ENCODE measurements around the gene NT5C2.

The NT5C2 gene

GRCh38 chr10:103072891-103073290 lies 120.2 kb downstream of the NT5C2 start:
- H3K4ac ChIP-seq (ENCODE audit: low read length) = no peak overlapping the region
- H2AFZ ChIP-seq (ENCODE audit: low read length) = no peak overlapping the region
- H2BK5ac ChIP-seq (ENCODE audit: low read length) = no peak overlapping the region
- H3K36me3 ChIP-seq (replicated peaks in 1 of 2; ENCODE audit: control insufficient read depth in 2 of 2, insufficient read depth in 2 of 2, low read length in 2 of 2) = peaks cover 15 to 18% of the 10 kb centered on the region in 2 donors
- H3K27ac ChIP-seq (replicated peaks; ENCODE audit: low read length) = no peak overlapping the region
- H4K91ac ChIP-seq (ENCODE audit: low read depth, low read length, poor library complexity) = no peak overlapping the region
- H3K23ac ChIP-seq (ENCODE audit: low read depth, low read length, poor library complexity) = no peak overlapping the region
- no peak overlapping the region for H2BK120ac ChIP-seq (ENCODE audit: low read depth, low read length)
- no peak overlapping the region for H2BK12ac ChIP-seq (ENCODE audit: low read length)
- no peaks in the 10 kb centered on the region for H3K4me1 ChIP-seq (ENCODE audit: control insufficient read depth in 2 of 2, insufficient read depth in 1 of 2, low read depth in 1 of 2, low read length in 2 of 2)
- H3K9ac ChIP-seq (ENCODE audit: low read depth, low read length, poor library complexity) = no peak overlapping the region
- H3K27me3 ChIP-seq (ENCODE audit: control insufficient read depth in 3 of 3, insufficient read depth in 3 of 3, low read depth in 1 of 3, low read length in 3 of 3) = no peaks in the 10 kb centered on the region
- H3K79me1 ChIP-seq (ENCODE audit: low read depth, low read length) = no peaks in the 10 kb centered on the region
- H2BK15ac ChIP-seq (ENCODE audit: low read length) = no peak overlapping the region
- H3K4me2 ChIP-seq (ENCODE audit: insufficient read depth, low read length, poor library complexity, severe bottlenecking) = no peak overlapping the region
- no peak overlapping the region for H2AK5ac ChIP-seq (ENCODE audit: low read depth, low read length)
- no peak overlapping the region for H4K8ac ChIP-seq (ENCODE audit: low read depth, low read length)
- H3K9me3 ChIP-seq (replicated peaks in 1 of 2; ENCODE audit: control insufficient read depth in 2 of 2, insufficient read depth in 1 of 2, low read depth in 1 of 2, low read length in 2 of 2) = no peaks in the 10 kb centered on the region
- H3K18ac ChIP-seq (ENCODE audit: low read length) = no peak overlapping the region
- WGBS, 2 donors (ENCODE audit: extremely low coverage in 2 of 2, insufficient read length in 2 of 2, insufficient replicate concordance in 1 of 2) = no CpG with 5 or more reads among the region's 8 CpGs
- H3K14ac ChIP-seq (ENCODE audit: low read length) = no peak overlapping the region
- no peak overlapping the region for H3K4me3 ChIP-seq (ENCODE audit: low read length in 2 of 2)
- DNase-seq (ENCODE audit: low spot score) = no peak

GRCh38 chr10:103072276-103072675 lies 120.8 kb downstream of the NT5C2 start:
- Histone ChIP-seq H4K8ac (ENCODE audit: low read depth, low read length) (no peak overlapping the region), H2BK12ac (ENCODE audit: low read length) (no peak overlapping the region), H3K18ac (ENCODE audit: low read length) (no peak overlapping the region), H3K9me3 (replicated peaks in 1 of 2; ENCODE audit: control insufficient read depth in 2 of 2, insufficient read depth in 1 of 2, low read depth in 1 of 2, low read length in 2 of 2) (no peaks in the 10 kb centered on the region), H2AK5ac (ENCODE audit: low read depth, low read length) (no peak overlapping the region), H3K27ac (replicated peaks; ENCODE audit: low read length) (no peak overlapping the region), H4K91ac (ENCODE audit: low read depth, low read length, poor library complexity) (no peak overlapping the region), H3K79me1 (ENCODE audit: low read depth, low read length) (no peaks in the 10 kb centered on the region), H2AFZ (ENCODE audit: low read length) (no peak overlapping the region), H2BK5ac (ENCODE audit: low read length) (no peak overlapping the region), H3K14ac (ENCODE audit: low read length) (no peak overlapping the region), H3K27me3 (ENCODE audit: control insufficient read depth in 3 of 3, insufficient read depth in 3 of 3, low read depth in 1 of 3, low read length in 3 of 3) (no peaks in the 10 kb centered on the region), H3K9ac (ENCODE audit: low read depth, low read length, poor library complexity) (no peak overlapping the region), H2BK120ac (ENCODE audit: low read depth, low read length) (no peak overlapping the region), H3K4me1 (ENCODE audit: control insufficient read depth in 2 of 2, insufficient read depth in 1 of 2, low read depth in 1 of 2, low read length in 2 of 2) (no peaks in the 10 kb centered on the region), H2BK15ac (ENCODE audit: low read length) (no peak overlapping the region), H3K4me2 (ENCODE audit: insufficient read depth, low read length, poor library complexity, severe bottlenecking) (no peak overlapping the region), H3K4ac (ENCODE audit: low read length) (no peak overlapping the region), H3K4me3 (ENCODE audit: low read length in 2 of 2) (no peak overlapping the region), H3K23ac (ENCODE audit: low read depth, low read length, poor library complexity) (no peak overlapping the region), H3K36me3 (replicated peaks in 1 of 2; ENCODE audit: control insufficient read depth in 2 of 2, insufficient read depth in 2 of 2, low read length in 2 of 2) (peaks cover 11 to 13% of the 10 kb centered on the region in 2 donors)
- WGBS, 2 donors (ENCODE audit: extremely low coverage in 2 of 2, insufficient read length in 2 of 2, insufficient replicate concordance in 1 of 2) = no CpG with 5 or more reads among the region's 22 CpGs
- DNase-seq (ENCODE audit: low spot score) = no peak

GRCh38 chr10:103069453-103070331 lies 123.4 kb downstream of the NT5C2 start:
- Histone ChIP-seq H3K79me1 (ENCODE audit: low read depth, low read length) (no peaks in the 10 kb centered on the region), H3K23ac (ENCODE audit: low read depth, low read length, poor library complexity) (no peak overlapping the region), H3K36me3 (replicated peaks in 1 of 2; ENCODE audit: control insufficient read depth in 2 of 2, insufficient read depth in 2 of 2, low read length in 2 of 2) (peaks cover 0 to 5% of the 10 kb centered on the region in 2 donors), H3K9me3 (replicated peaks in 1 of 2; ENCODE audit: control insufficient read depth in 2 of 2, insufficient read depth in 1 of 2, low read depth in 1 of 2, low read length in 2 of 2) (no peaks in the 10 kb centered on the region), H4K8ac (ENCODE audit: low read depth, low read length) (no peak overlapping the region), H2AFZ (ENCODE audit: low read length) (no peak overlapping the region), H3K27ac (replicated peaks; ENCODE audit: low read length) (no peak overlapping the region), H3K4me3 (ENCODE audit: low read length in 2 of 2) (no peak overlapping the region), H2BK5ac (ENCODE audit: low read length) (no peak overlapping the region), H3K18ac (ENCODE audit: low read length) (no peak overlapping the region), H2AK5ac (ENCODE audit: low read depth, low read length) (no peak overlapping the region), H3K4ac (ENCODE audit: low read length) (no peak overlapping the region), H3K4me1 (ENCODE audit: control insufficient read depth in 2 of 2, insufficient read depth in 1 of 2, low read depth in 1 of 2, low read length in 2 of 2) (no peaks in the 10 kb centered on the region), H2BK15ac (ENCODE audit: low read length) (no peak overlapping the region), H4K91ac (ENCODE audit: low read depth, low read length, poor library complexity) (no peak overlapping the region), H3K14ac (ENCODE audit: low read length) (no peak overlapping the region), H2BK120ac (ENCODE audit: low read depth, low read length) (no peak overlapping the region), H2BK12ac (ENCODE audit: low read length) (no peak overlapping the region), H3K27me3 (ENCODE audit: control insufficient read depth in 3 of 3, insufficient read depth in 3 of 3, low read depth in 1 of 3, low read length in 3 of 3) (no peaks in the 10 kb centered on the region), H3K9ac (ENCODE audit: low read depth, low read length, poor library complexity) (no peak overlapping the region), H3K4me2 (ENCODE audit: insufficient read depth, low read length, poor library complexity, severe bottlenecking) (no peak overlapping the region)
- no CpG with 5 or more reads among the region's 16 CpGs for WGBS, 2 donors (ENCODE audit: extremely low coverage in 2 of 2, insufficient read length in 2 of 2, insufficient replicate concordance in 1 of 2)
- peak; percentile 42 for DNase-seq (ENCODE audit: low spot score)

- Histone ChIP-seq H3K4ac (ENCODE audit: low read length) (no peak overlapping the region), H2BK15ac (ENCODE audit: low read length) (no peak overlapping the region), H4K91ac (ENCODE audit: low read depth, low read length, poor library complexity) (no peak overlapping the region), H3K9me3 (replicated peaks in 1 of 2; ENCODE audit: control insufficient read depth in 2 of 2, insufficient read depth in 1 of 2, low read depth in 1 of 2, low read length in 2 of 2) (no peaks in the 10 kb centered on the region), H3K23ac (ENCODE audit: low read depth, low read length, poor library complexity) (no peak overlapping the region), H3K14ac (ENCODE audit: low read length) (no peak overlapping the region), H3K36me3 (replicated peaks in 1 of 2; ENCODE audit: control insufficient read depth in 2 of 2, insufficient read depth in 2 of 2, low read length in 2 of 2) (peaks cover 0 to 5% of the 10 kb centered on the region in 2 donors), H3K4me3 (ENCODE audit: low read length in 2 of 2) (no peak overlapping the region), H2BK12ac (ENCODE audit: low read length) (no peak overlapping the region), H3K4me2 (ENCODE audit: insufficient read depth, low read length, poor library complexity, severe bottlenecking) (no peak overlapping the region), H3K4me1 (ENCODE audit: control insufficient read depth in 2 of 2, insufficient read depth in 1 of 2, low read depth in 1 of 2, low read length in 2 of 2) (no peaks in the 10 kb centered on the region), H2AFZ (ENCODE audit: low read length) (no peak overlapping the region), H3K27me3 (ENCODE audit: control insufficient read depth in 3 of 3, insufficient read depth in 3 of 3, low read depth in 1 of 3, low read length in 3 of 3) (no peaks in the 10 kb centered on the region), H2AK5ac (ENCODE audit: low read depth, low read length) (no peak overlapping the region), H4K8ac (ENCODE audit: low read depth, low read length) (no peak overlapping the region), H3K9ac (ENCODE audit: low read depth, low read length, poor library complexity) (no peak overlapping the region), H3K18ac (ENCODE audit: low read length) (no peak overlapping the region), H3K79me1 (ENCODE audit: low read depth, low read length) (no peaks in the 10 kb centered on the region), H3K27ac (replicated peaks; ENCODE audit: low read length) (no peak overlapping the region), H2BK120ac (ENCODE audit: low read depth, low read length) (no peak overlapping the region), H2BK5ac (ENCODE audit: low read length) (no peak overlapping the region)
- WGBS, 2 donors (ENCODE audit: extremely low coverage in 2 of 2, insufficient read length in 2 of 2, insufficient replicate concordance in 1 of 2) = no CpG with 5 or more reads among the region's 6 CpGs
- DNase-seq (ENCODE audit: low spot score) = no peak
These were observed 125.1 kb downstream of the NT5C2 start for GRCh38 chr10:103067956-103068355.

All from neuronal stem cell (in vitro differentiated cells).